Measurements from ENCODE around the gene CDKN2C.

CDKN2C gene

DNA sequence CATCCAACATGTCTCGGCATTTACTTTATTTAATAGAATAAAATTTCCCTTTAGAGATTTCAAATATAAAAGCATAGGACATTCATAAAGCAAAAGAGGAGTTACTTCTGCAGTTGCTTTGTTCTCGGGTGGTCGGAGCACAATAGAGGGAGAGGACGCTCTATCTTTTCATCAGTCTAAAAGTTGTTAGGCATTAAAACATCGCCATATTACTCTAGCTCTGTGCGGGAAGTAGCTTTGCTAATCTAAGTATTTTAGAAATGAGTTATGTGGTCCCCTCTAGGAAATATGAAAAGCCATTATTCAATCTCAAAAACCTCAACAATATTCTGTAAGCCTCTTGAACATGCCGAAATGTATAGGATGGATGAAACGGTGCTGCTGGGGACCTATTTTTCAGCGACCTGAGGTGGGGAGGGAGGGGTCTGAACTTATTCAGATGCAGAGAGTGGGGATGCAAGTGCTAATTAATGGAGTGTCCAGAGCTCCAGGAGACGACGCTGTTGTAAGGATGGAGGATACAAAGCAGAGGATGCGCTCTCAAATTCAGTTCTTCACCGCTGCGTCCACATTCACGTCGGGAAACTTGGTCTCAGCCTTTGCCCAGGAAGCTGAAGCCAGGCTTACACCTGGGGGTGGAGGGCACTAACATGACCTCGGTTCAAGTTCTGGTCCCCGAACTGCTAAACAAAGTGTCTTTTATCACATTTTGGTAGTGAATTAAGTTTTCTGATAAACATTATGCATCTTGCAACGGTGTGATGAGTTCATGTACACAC lies 6.3 kb downstream of the CDKN2C start:
- Histone ChIP-seq H3K79me2 (ENCODE audit: insufficient read depth, low read length) (peaks cover 76% of the 10 kb centered on the region), H2AFZ (ENCODE audit: low read length) (no peak overlapping the region), H3K9me2 (ENCODE audit: low read depth, low read length) (no peaks in the 10 kb centered on the region), H3K36me3 (ENCODE audit: insufficient read depth, low read length) (peaks cover 35% of the 10 kb centered on the region), H3K4me2 (ENCODE audit: low read length) (peak overlapping the region; percentile 89), H3K27ac (ENCODE audit: low read depth, low read length, poor library complexity, severe bottlenecking) (peak overlapping the region; percentile 95), H3K9me3 (ENCODE audit: low read length) (no peaks in the 10 kb centered on the region), H3K27me3 (ENCODE audit: insufficient read depth, low read length) (no peaks in the 10 kb centered on the region), H3K4me3 (ENCODE audit: low read depth, low read length, poor library complexity, severe bottlenecking) (peak overlapping the region; percentile 89), H4K20me1 (ENCODE audit: insufficient read depth, low read length) (no peaks in the 10 kb centered on the region), H3K9ac (ENCODE audit: low read length) (peak overlapping the region; percentile 99), H3K4me1 (ENCODE audit: insufficient read depth, low read length, severe bottlenecking) (peaks cover 53% of the 10 kb centered on the region), H3F3A (ENCODE audit: insufficient read depth, low read length) (no peaks in the 10 kb centered on the region)
- TF ChIP-seq, protein P1, sequence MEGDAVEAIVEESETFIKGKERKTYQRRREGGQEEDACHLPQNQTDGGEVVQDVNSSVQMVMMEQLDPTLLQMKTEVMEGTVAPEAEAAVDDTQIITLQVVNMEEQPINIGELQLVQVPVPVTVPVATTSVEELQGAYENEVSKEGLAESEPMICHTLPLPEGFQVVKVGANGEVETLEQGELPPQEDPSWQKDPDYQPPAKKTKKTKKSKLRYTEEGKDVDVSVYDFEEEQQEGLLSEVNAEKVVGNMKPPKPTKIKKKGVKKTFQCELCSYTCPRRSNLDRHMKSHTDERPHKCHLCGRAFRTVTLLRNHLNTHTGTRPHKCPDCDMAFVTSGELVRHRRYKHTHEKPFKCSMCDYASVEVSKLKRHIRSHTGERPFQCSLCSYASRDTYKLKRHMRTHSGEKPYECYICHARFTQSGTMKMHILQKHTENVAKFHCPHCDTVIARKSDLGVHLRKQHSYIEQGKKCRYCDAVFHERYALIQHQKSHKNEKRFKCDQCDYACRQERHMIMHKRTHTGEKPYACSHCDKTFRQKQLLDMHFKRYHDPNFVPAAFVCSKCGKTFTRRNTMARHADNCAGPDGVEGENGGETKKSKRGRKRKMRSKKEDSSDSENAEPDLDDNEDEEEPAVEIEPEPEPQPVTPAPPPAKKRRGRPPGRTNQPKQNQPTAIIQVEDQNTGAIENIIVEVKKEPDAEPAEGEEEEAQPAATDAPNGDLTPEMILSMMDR (IDR thresholded peaks at IDR 0.05; ENCODE audit: low read length), result no peak
- TF ChIP-seq EZH2 (IDR thresholded peaks at IDR 0.05; ENCODE audit: borderline replicate concordance, low read length), result no peak

DNA sequence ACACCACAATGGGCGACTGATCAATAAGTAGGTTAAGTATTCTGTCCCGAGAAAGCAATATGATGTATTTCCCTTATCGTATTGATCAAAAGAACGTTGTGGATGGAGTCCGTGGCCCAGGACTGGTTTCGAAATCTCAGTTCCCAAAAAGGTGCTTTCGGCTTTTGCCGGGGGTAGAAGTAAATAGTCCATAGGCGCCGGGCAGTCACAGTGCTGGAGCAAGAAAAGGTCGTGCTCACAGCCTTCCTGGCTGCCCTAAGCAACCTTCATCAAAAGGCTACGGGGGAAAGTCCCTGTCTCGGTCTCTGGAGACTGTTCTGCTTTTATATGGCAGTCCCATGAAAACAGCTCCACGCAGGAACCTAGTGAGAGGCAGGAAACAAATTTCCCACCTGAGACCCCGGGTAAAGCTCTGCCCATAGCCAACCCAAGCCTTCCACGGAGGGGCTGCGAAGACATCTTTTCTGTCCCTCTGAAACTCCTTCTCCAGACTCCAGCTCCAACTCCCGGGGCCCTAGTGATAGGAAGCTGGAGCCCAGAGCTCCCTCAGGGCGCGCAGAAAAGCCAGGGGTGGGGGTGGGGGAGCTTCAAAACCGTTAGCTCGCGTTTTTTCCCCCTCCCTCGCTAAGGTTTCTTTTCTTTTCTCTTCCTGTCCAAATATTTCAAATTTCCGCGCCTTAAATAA lies 7.0 kb downstream of the CDKN2C start:
- Histone ChIP-seq H3K9ac (ENCODE audit: low read length) (peak overlapping the region; percentile 99), H3F3A (ENCODE audit: insufficient read depth, low read length) (no peaks in the 10 kb centered on the region), H3K27ac (ENCODE audit: low read depth, low read length, poor library complexity, severe bottlenecking) (peak overlapping the region; percentile 95), H3K79me2 (ENCODE audit: insufficient read depth, low read length) (peaks cover 76% of the 10 kb centered on the region), H3K27me3 (ENCODE audit: insufficient read depth, low read length) (no peaks in the 10 kb centered on the region), H3K4me2 (ENCODE audit: low read length) (peak overlapping the region; percentile 89), H3K4me1 (ENCODE audit: insufficient read depth, low read length, severe bottlenecking) (peaks cover 60% of the 10 kb centered on the region), H2AFZ (ENCODE audit: low read length) (no peak overlapping the region), H4K20me1 (ENCODE audit: insufficient read depth, low read length) (no peaks in the 10 kb centered on the region), H3K36me3 (ENCODE audit: insufficient read depth, low read length) (peaks cover 27% of the 10 kb centered on the region; the same call in 1 of the 2 replicates), H3K9me2 (ENCODE audit: low read depth, low read length) (no peaks in the 10 kb centered on the region), H3K9me3 (ENCODE audit: low read length) (no peaks in the 10 kb centered on the region), H3K4me3 (ENCODE audit: low read depth, low read length, poor library complexity, severe bottlenecking) (peak overlapping the region; percentile 89)
- no peak for TF ChIP-seq EZH2 (IDR thresholded peaks at IDR 0.05; ENCODE audit: borderline replicate concordance, low read length)

DNA sequence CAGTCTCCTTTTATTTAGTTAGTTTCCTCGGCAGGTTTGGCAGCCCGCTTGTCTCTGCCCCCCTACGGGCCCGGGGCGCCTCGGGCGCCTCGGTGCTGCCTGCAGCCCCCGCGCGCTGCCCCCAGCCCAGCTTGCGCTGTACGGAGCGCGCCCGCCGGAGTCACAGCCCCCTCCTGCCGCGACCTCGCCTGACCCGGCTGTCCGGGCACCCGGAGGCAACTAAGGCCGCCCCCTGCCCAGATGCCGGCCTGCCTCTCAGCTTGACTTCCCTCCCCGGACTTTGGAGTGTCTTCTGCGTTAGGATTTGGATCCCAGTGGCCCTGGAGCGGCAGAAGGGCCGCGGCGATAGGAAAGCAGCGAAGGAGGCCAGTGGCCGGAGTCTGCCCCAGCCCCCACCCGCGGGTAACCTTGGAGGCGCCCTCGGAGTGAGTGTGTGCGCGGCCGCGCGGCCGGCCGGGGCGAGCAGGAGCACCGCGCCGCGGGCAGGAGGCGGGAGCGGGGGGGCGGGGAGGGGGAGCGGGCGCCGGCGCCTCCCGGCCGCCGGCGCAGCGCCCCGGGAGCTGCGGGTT lies 7.6 kb downstream of the CDKN2C start:
- Histone ChIP-seq H3K36me3 (ENCODE audit: insufficient read depth, low read length) (peaks cover 25% of the 10 kb centered on the region; the same call in 1 of the 2 replicates), H3K9me2 (ENCODE audit: low read depth, low read length) (no peaks in the 10 kb centered on the region), H3K27me3 (ENCODE audit: insufficient read depth, low read length) (no peaks in the 10 kb centered on the region), H3K4me3 (ENCODE audit: low read depth, low read length, poor library complexity, severe bottlenecking) (peak overlapping the region; percentile 89), H4K20me1 (ENCODE audit: insufficient read depth, low read length) (no peaks in the 10 kb centered on the region), H3F3A (ENCODE audit: insufficient read depth, low read length) (no peaks in the 10 kb centered on the region), H3K9me3 (ENCODE audit: low read length) (no peaks in the 10 kb centered on the region), H3K27ac (ENCODE audit: low read depth, low read length, poor library complexity, severe bottlenecking) (peak overlapping the region; percentile 95), H3K4me1 (ENCODE audit: insufficient read depth, low read length, severe bottlenecking) (peaks cover 67% of the 10 kb centered on the region), H3K9ac (ENCODE audit: low read length) (peak overlapping the region; percentile 99), H3K4me2 (ENCODE audit: low read length) (peak overlapping the region; percentile 89), H2AFZ (ENCODE audit: low read length) (no peak overlapping the region), H3K79me2 (ENCODE audit: insufficient read depth, low read length) (peaks cover 76% of the 10 kb centered on the region)
- TF ChIP-seq, protein P1 (IDR thresholded peaks at IDR 0.05; ENCODE audit: low read length), result no peak
- TF ChIP-seq EZH2 (IDR thresholded peaks at IDR 0.05; ENCODE audit: borderline replicate concordance, low read length), result no peak

Measured in OCI-LY1 (cell line).